Heart left ventricle (tissue), 13 donors: Measurements from ENCODE around the gene PRKAA1.
"Not testable (repeated sequence)": the region's sequence is repeated elsewhere in the genome, so short reads cannot be mapped to it uniquely, and the experiment has no call there.

Experiments used
- POLR2A ChIP-seq, 2 donors: fragments of 450-650 bp; IDR thresholded peaks; one replicate each; pipeline ENCODE4 v1.6.1; 2017; ENCODE audit warnings: antibody characterized with exemption in 2 of 2, mild to moderate bottlenecking in 2 of 2, moderate library complexity in 2 of 2
- TF ChIP-seq, protein P1 (sequence below), 12 donors: fragments of 200-600 bp; sonication (generic) in 4 of 12; IDR thresholded peaks; one replicate each; pipeline versions ENCODE4 v1.5.0 to v1.8.0; 2018 to 2022; ENCODE audit warnings: antibody characterized with exemption in 12 of 12, mild to moderate bottlenecking in 5 of 12
- donor health status: ischemic (EF 13 %, LVEDD 7.1; RV severe dilation, severe dysfunction).
- donor health status: DM: no; HTN: yes; CAD: no.
- donor health status: DM: no; HTN: no; CAD: no.
- donor health status: ischemic (EF 25% LVEDD 6.9; RV normal size, moderate dysfunction).
- donor health status: ischemic (EF 25% LVEDD 5.7; RV mildly dilated, moderate dysfunction).
- donor health status: ischemic (EF 35%, LVEDD 5.7; RV mildly dilated, moderate dysfunction).
- donor health status: nonischemic (EF 11% LVEDD 7.7; RV severe dilation, severe dysfunction).
- donor health status: DM: yes; HTN: yes; CAD: no.
- donor health status: PGD.
- donor health status: ischemic (EF 29% LVEDD 5.4; RV normal size, mild dysfunction).
- donor health status: nonischemic (EF 23%, LVEDD 6.1; RV moderate dilation, normal function).

DNA sequence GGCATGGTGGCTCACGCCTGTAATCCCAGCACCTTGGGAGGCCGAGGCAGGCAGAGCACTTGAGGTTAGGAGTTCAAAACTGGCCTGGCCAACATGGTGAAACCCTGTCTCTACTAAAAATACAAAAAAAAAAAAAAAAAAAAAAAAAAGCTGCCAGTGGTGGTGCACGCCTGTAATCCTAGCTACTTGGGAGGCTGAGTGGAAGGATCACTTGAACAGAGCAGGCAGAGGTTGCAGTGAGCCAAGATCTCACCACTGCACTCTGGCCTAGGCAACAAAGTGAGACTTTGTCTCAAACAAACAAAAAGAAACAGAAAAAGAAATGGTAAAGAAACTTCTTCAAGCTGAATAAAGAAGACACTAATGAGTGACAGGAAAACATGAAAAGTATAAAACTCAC lies 11.5 kb downstream of the PRKAA1 start:
- TF ChIP-seq POLR2A (IDR thresholded peaks at IDR 0.05): not testable (repeated sequence)
- TF ChIP-seq, protein P1, sequence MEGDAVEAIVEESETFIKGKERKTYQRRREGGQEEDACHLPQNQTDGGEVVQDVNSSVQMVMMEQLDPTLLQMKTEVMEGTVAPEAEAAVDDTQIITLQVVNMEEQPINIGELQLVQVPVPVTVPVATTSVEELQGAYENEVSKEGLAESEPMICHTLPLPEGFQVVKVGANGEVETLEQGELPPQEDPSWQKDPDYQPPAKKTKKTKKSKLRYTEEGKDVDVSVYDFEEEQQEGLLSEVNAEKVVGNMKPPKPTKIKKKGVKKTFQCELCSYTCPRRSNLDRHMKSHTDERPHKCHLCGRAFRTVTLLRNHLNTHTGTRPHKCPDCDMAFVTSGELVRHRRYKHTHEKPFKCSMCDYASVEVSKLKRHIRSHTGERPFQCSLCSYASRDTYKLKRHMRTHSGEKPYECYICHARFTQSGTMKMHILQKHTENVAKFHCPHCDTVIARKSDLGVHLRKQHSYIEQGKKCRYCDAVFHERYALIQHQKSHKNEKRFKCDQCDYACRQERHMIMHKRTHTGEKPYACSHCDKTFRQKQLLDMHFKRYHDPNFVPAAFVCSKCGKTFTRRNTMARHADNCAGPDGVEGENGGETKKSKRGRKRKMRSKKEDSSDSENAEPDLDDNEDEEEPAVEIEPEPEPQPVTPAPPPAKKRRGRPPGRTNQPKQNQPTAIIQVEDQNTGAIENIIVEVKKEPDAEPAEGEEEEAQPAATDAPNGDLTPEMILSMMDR (IDR thresholded peaks at IDR 0.05): not testable (repeated sequence)
